ENCODE data around the gene ZKSCAN1.

DNA sequence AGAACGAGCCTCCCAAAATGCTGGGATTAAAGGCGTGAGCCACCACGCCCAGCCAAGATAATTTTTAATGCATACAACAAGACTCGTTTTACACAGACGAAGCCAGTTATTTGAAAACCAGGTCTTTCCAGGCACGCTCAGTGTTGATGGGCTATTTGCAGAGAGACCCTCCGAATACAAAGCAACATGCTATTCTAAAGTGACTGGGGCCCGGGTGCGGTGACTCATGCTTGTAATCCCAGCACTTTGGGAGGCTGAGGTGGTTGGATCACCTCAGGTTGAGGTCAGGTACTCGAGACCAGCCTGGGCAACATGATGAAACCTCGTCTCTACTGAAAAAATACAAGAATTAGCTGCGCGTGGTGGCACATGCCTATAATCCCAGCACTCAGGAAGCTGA, 38.8 kb upstream of the ZKSCAN1 start:
- TF ChIP-seq, protein P1, sequence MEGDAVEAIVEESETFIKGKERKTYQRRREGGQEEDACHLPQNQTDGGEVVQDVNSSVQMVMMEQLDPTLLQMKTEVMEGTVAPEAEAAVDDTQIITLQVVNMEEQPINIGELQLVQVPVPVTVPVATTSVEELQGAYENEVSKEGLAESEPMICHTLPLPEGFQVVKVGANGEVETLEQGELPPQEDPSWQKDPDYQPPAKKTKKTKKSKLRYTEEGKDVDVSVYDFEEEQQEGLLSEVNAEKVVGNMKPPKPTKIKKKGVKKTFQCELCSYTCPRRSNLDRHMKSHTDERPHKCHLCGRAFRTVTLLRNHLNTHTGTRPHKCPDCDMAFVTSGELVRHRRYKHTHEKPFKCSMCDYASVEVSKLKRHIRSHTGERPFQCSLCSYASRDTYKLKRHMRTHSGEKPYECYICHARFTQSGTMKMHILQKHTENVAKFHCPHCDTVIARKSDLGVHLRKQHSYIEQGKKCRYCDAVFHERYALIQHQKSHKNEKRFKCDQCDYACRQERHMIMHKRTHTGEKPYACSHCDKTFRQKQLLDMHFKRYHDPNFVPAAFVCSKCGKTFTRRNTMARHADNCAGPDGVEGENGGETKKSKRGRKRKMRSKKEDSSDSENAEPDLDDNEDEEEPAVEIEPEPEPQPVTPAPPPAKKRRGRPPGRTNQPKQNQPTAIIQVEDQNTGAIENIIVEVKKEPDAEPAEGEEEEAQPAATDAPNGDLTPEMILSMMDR (IDR thresholded peaks at IDR 0.05): no peak
- no peak for TF ChIP-seq POLR2A (IDR thresholded peaks at IDR 0.05)
- TF ChIP-seq EP300 (IDR thresholded peaks at IDR 0.05): no peak
